Transverse colon (tissue), 4 donors: ENCODE results near the gene CRMP1. TPM values are rescaled to one million over a fixed set of nuclear protein-coding genes. Genes with fewer than 3 reads are reported as not detected.

Source experiments
- DNase-seq: peaks from one replicate; pipeline ENCODE4 v3.0.0-alpha.2; 2019
- H3K27ac ChIP-seq, 4 donors: fragments of 200-600 bp; sonication (generic); 2 replicates each; pipeline ENCODE4 v1.5.1; 2016 to 2018; ENCODE audit warnings: inconsistent platforms in 4 of 4
- H3K27me3 ChIP-seq: fragments of 200-600 bp; sonication (generic); 2 replicates; pipeline ENCODE4 v1.5.1; 2017; ENCODE audit warnings: inconsistent platforms
- H3K36me3 ChIP-seq, 4 donors: fragments of 200-600 bp; sonication (generic); 2 replicates each; pipeline ENCODE4 v1.5.1; 2017 to 2019; ENCODE audit warnings: inconsistent platforms in 4 of 4
- H3K4me1 ChIP-seq, 4 donors: fragments of 200-600 bp; sonication (generic); 2 replicates each; pipeline ENCODE4 v1.5.1; 2017 to 2020; ENCODE audit warnings: inconsistent platforms in 4 of 4
- H3K4me3 ChIP-seq, 4 donors: fragments of 200-600 bp; sonication (generic); 1 replicate in 1 of 4; 2 replicates in 3 of 4; pipeline versions ENCODE4 v1.5.1 to v1.6.1; 2017 to 2019; ENCODE audit warnings: inconsistent platforms in 4 of 4
- H3K9me3 ChIP-seq, 2 donors: fragments of 200-600 bp; sonication (generic); 2 replicates each; pipeline ENCODE4 v1.5.1; 2017 to 2019; ENCODE audit warnings: inconsistent platforms in 2 of 2
- CTCF ChIP-seq, 5 experiments: fragments of 200-600 bp in 3 of 5; fragments of 450-650 bp in 2 of 5; sonication (generic) in 3 of 5; IDR thresholded peaks; 1 replicate in 2 of 5; 2 replicates in 3 of 5; pipeline ENCODE4 v1.5.1; 2016 to 2017; ENCODE audit warnings: antibody characterized with exemption in 5 of 5, inconsistent platforms in 3 of 5, mild to moderate bottlenecking in 2 of 5, moderate library complexity in 1 of 5
- EP300 ChIP-seq: sonication (generic); formaldehyde crosslinking; IDR thresholded peaks from one replicate; pipeline ENCODE4 v1.6.1; 2017; ENCODE audit warnings: antibody characterized with exemption, low read depth
- POLR2A ChIP-seq: fragments of 450-650 bp; IDR thresholded peaks from one replicate; pipeline ENCODE4 v1.6.1; 2016; ENCODE audit warnings: antibody characterized with exemption, mild to moderate bottlenecking, moderate library complexity
- POLR2AphosphoS5 ChIP-seq, 3 donors: sonication (generic); formaldehyde crosslinking; IDR thresholded peaks; one replicate each; pipeline ENCODE4 v1.6.1; 2016; ENCODE audit warnings: antibody characterized with exemption in 3 of 3
- WGBS, 2 donors: methylation state at CpG; one replicate each; pipeline ENCODE4 v1.1.5; 2018; ENCODE audit warnings: low coverage in 1 of 2; 5-methylcytosine and 5-hydroxymethylcytosine counted together
- in situ Hi-C, 4 donors: fragments of 200-750 bp; cut with MboI; loops; one replicate each; pipeline versions ENCODE4 v1.15.0 to v1.15.1; 2017; ENCODE audit warnings: low sequenced_read_pairs in 3 of 4, low pct_ligation_motif_present in 1 of 4, low pct_unique_long_range_greater_than_20kb in 1 of 4
- intact Hi-C: fragments of 100-400 bp; cut with DNase I; formaldehyde crosslinking; loops from one replicate; pipeline ENCODE4 v1.15.1; 2023; ENCODE audit warnings: low total_unique reads
- total RNA-seq, 4 donors: library from RNA; depleted of rRNA; stranded (reverse); fragments of >200 nt; gene quantifications; one replicate each; pipeline ENCODE4 v1.1.0, GENCODE V29; 2016

CRMP1 gene
- total RNA-seq, 4 donors from 2014 or later, result 0.55 to 3.0 (median 2.1) TPM; not detected in 1

GRCh38 chr4:5881340-5881739 lies 11.5 kb downstream of the CRMP1 start:
- intact Hi-C loops (no loop called here), in situ Hi-C loops (no loop called here)
- Histone ChIP-seq H3K36me3 (no peaks in the 10 kb centered on the region), H3K27me3 (peaks cover 9% of the 10 kb centered on the region), H3K4me1 (no peaks in the 10 kb centered on the region), H3K9me3 (no peaks in the 10 kb centered on the region), H3K4me3 (no peak overlapping the region), H3K27ac (no peak overlapping the region)
- DNase-seq, result no peak
- TF ChIP-seq POLR2AphosphoS5 (IDR thresholded peaks at IDR 0.05), result no peak
- no peak for TF ChIP-seq EP300
- TF ChIP-seq POLR2A, result no peak
- TF ChIP-seq CTCF (IDR thresholded peaks at IDR 0.05), result no peak
- WGBS, 2 donors, result 38 to 72% methylated on average over 2 to 4 of the region's 4 CpGs

GRCh38 chr4:5878359-5878758 lies 14.5 kb downstream of the CRMP1 start:
- in situ Hi-C loops (no loop called here), intact Hi-C loops (no loop called here)
- no peak for DNase-seq
- TF ChIP-seq POLR2AphosphoS5 (IDR thresholded peaks at IDR 0.05) (no peak), CTCF (IDR thresholded peaks at IDR 0.05) (no peak), POLR2A (no peak), EP300 (no peak)
- Histone ChIP-seq H3K4me3 (no peak overlapping the region), H3K9me3 (no peaks in the 10 kb centered on the region), H3K4me1 (no peaks in the 10 kb centered on the region), H3K36me3 (no peaks in the 10 kb centered on the region), H3K27ac (no peak overlapping the region), H3K27me3 (no peaks in the 10 kb centered on the region)
- 75 to 86% methylated on average over 6 of the region's 6 CpGs for WGBS, 2 donors

GRCh38 chr4:5877392-5877791 lies 15.5 kb downstream of the CRMP1 start:
- H3K27me3 ChIP-seq, result no peaks in the 10 kb centered on the region
- H3K9me3 ChIP-seq, result no peaks in the 10 kb centered on the region
- no peak overlapping the region for H3K4me3 ChIP-seq
- no peaks in the 10 kb centered on the region for H3K4me1 ChIP-seq
- TF ChIP-seq EP300, result no peak
- TF ChIP-seq POLR2A, result no peak
- TF ChIP-seq CTCF (IDR thresholded peaks at IDR 0.05), result no peak
- no peak for TF ChIP-seq POLR2AphosphoS5 (IDR thresholded peaks at IDR 0.05)
- DNase-seq, result no peak
- intact Hi-C loops (no loop called here), in situ Hi-C loops (no loop called here)
- H3K27ac ChIP-seq, result no peak overlapping the region
- no peaks in the 10 kb centered on the region for H3K36me3 ChIP-seq
- WGBS, 2 donors, result 79 to 83% methylated on average over 5 to 9 of the region's 9 CpGs

- WGBS, 2 donors, result 36 to 46% methylated on average over 2 to 6 of the region's 6 CpGs
- intact Hi-C loops, result no loop called here
- Histone ChIP-seq H3K4me3 (no peak overlapping the region), H3K36me3 (no peaks in the 10 kb centered on the region), H3K9me3 (no peaks in the 10 kb centered on the region), H3K4me1 (no peaks in the 10 kb centered on the region), H3K27me3 (no peaks in the 10 kb centered on the region), H3K27ac (no peak overlapping the region)
- DNase-seq, result no peak
- in situ Hi-C loops, result no loop called here
- no peak for TF ChIP-seq CTCF (IDR thresholded peaks at IDR 0.05)
- no peak for TF ChIP-seq POLR2A
- no peak for TF ChIP-seq EP300
- TF ChIP-seq POLR2AphosphoS5 (IDR thresholded peaks at IDR 0.05), result no peak
Measured at GRCh38 chr4:5874811-5875449, 18.0 kb downstream of the CRMP1 start.
